ENCODE results near the gene MYCBP2.

DNA sequence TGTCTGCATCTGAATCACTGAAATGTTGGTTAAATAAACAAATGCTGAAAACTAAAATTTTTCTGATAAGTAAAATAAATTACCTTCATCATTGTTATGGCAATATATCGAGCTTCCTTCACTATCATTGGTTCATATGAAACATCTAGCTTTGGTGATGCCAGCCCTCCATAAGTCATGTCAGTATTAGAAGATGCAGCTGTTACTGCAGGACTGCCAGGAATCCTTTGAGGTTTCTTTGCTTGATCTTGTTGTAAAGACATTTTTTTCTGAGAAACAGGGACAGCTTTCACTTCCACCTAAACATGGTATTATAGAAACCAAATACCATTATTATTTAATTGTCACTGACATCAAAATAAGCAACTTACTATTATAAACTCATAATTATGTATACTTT lies 176.2 kb downstream of the MYCBP2 start:
- TF ChIP-seq, protein P1, sequence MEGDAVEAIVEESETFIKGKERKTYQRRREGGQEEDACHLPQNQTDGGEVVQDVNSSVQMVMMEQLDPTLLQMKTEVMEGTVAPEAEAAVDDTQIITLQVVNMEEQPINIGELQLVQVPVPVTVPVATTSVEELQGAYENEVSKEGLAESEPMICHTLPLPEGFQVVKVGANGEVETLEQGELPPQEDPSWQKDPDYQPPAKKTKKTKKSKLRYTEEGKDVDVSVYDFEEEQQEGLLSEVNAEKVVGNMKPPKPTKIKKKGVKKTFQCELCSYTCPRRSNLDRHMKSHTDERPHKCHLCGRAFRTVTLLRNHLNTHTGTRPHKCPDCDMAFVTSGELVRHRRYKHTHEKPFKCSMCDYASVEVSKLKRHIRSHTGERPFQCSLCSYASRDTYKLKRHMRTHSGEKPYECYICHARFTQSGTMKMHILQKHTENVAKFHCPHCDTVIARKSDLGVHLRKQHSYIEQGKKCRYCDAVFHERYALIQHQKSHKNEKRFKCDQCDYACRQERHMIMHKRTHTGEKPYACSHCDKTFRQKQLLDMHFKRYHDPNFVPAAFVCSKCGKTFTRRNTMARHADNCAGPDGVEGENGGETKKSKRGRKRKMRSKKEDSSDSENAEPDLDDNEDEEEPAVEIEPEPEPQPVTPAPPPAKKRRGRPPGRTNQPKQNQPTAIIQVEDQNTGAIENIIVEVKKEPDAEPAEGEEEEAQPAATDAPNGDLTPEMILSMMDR (IDR thresholded peaks at IDR 0.05; ENCODE audit: low read depth, low read length, missing input control), result no peak
- TF ChIP-seq GABPA (IDR thresholded peaks at IDR 0.05 in 1 of 2, conservative IDR thresholded peaks at IDR 0.05 in 1 of 2), result no peak
- no peak for TF ChIP-seq JUND (IDR thresholded peaks at IDR 0.05)
- TF ChIP-seq, protein P2, sequence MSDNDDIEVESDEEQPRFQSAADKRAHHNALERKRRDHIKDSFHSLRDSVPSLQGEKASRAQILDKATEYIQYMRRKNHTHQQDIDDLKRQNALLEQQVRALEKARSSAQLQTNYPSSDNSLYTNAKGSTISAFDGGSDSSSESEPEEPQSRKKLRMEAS (IDR thresholded peaks at IDR 0.05), result no peak
- no peak for TF ChIP-seq TAF1 (conservative IDR thresholded peaks at IDR 0.05)
- TF ChIP-seq SP1 (IDR thresholded peaks at IDR 0.05), result no peak
- no peak for TF ChIP-seq YY1 (IDR thresholded peaks at IDR 0.05)
- TF ChIP-seq EGR1 (IDR thresholded peaks at IDR 0.05; ENCODE audit: low read depth in 2 of 2), result no peak

Measured in liver (tissue), 3 donors.